GM12892 (cell line): ENCODE data around the gene TP53AIP1.

Experiments
- POLR2A ChIP-seq: IDR thresholded peaks from 2 replicates; pipeline ENCODE4 v1.6.1; 2011; ENCODE audit warnings: low read depth, low read length, control low read depth
- TAF1 ChIP-seq: IDR thresholded peaks from 2 replicates; pipeline ENCODE4 v1.6.1; 2011; ENCODE audit warnings: low read depth, mild to moderate bottlenecking, control low read depth, low read length, borderline replicate concordance

DNA sequence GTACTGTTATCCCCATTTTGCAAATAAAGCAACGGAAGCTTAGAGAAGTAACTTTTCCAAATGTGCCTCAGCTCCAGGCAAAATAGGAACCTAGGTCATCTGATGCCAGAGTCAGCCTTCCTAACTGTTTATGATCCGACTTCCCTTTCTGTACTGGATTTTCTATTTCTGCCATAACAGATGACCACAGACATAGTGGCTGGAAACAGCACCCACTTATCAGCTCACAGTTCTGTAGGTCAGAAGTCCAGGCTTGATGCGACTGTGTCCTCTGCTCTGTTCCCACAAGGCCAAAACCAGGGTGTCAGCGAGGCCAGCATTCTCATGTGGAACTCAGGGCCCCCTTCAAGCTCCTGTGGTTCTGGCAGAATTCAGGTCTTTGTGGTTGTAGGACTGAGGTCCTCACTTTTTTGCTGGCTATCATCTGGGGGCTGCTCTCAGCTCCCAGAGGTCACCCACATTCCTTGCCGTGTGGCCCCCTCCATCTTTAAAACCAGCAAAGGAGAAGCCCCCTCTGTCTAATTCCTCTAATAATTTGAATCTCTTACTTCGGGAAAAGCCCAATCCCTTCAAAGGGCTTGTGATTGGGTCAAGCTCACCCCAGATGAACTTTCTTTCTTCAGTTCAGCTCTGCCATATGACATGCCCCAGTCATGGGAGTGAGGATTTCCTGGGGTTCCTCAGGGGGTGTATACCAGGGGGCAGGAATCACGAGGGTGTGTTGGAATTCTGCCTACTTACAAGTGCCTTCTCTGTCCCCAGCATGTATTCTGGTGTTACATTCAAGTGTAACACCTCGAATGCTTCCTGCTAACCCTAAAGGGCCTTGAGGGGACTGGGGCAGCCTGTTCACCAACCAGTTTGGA lies 36.3 kb downstream of the TP53AIP1 start:
- TF ChIP-seq POLR2A (no peak), TAF1 (no peak)
